ENCODE data around the gene KIF1C.
A peak's percentile ranks its signal among the peaks of the same experiment; 100 is the strongest.
"Not testable (repeated sequence)": the region's sequence is repeated elsewhere in the genome, so short reads cannot be mapped to it uniquely, and the experiment has no call there.

The KIF1C gene

GRCh38 chr17:4999430-5000093 is 1.8 kb downstream of the KIF1C start:
- DNase-seq = no peak

GRCh38 chr17:5000237-5000639 is 2.5 kb downstream of the KIF1C start:
- DNase-seq = peak in 3 of 51 donors; percentile 7 to 18 (median 11)

GRCh38 chr17:5002121-5002788 is 4.5 kb downstream of the KIF1C start:
- DNase-seq = no peak

GRCh38 chr17:5003214-5003867 is 5.6 kb downstream of the KIF1C start:
- no peak for DNase-seq

GRCh38 chr17:5011928-5012327 is 14.2 kb downstream of the KIF1C start:
- no peak for DNase-seq

- DNase-seq = no peak
These were observed 16.6 kb downstream of the KIF1C start for GRCh38 chr17:5014357-5014756.

DNA sequence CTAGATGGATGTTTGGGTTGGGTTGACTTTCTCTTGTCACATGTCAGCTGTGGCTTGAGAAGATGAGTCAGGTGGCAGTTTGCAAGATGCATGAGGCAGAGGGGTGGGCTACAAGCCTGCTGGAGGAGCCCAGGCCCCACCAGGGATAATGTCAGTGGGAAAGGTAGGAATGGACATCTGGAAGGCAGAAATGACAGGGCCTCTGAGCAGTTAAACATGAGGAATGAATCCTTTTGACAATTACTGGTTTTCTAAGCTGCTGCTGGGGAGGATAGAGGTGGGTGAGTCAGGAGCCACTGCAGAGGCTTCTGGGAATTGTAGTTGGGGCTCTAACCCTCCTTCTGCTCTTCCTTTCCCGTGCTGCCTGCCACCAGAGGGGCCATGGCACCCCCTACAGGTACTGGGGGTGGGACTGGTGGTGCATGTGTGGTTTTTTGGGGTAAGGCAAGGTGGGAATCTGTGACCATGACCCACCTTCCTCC is 21.8 kb downstream of the KIF1C start:
- peak in 1 of 51 donors; percentile 26 for DNase-seq

- no peak for DNase-seq
These were observed 22.8 kb downstream of the KIF1C start for GRCh38 chr17:5020502-5021023.

DNA sequence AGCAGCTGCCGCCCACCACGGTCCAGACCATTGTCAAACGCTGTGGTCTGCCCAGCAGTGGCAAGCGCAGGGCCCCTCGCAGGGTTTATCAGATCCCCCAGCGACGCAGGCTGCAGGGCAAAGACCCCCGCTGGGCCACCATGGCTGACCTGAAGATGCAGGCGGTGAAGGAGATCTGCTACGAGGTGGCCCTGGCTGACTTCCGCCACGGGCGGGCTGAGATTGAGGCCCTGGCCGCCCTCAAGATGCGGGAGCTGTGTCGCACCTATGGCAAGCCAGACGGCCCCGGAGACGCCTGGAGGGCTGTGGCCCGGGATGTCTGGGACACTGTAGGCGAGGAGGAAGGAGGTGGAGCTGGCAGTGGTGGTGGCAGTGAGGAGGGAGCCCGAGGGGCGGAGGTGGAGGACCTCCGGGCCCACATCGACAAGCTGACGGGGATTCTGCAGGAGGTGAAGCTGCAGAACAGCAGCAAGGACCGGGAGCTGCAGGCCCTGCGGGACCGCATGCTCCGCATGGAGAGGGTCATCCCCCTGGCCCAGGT is 24.5 kb downstream of the KIF1C start:
- no peak for DNase-seq

GRCh38 chr17:5023588-5024147 is 25.9 kb downstream of the KIF1C start:
- no peak for DNase-seq

GRCh38 chr17:5024604-5025003 is 26.9 kb downstream of the KIF1C start:
- DNase-seq = no peak

GRCh38 chr17:5027299-5027698 is 29.5 kb downstream of the KIF1C start:
- no peak for DNase-seq

DNA sequence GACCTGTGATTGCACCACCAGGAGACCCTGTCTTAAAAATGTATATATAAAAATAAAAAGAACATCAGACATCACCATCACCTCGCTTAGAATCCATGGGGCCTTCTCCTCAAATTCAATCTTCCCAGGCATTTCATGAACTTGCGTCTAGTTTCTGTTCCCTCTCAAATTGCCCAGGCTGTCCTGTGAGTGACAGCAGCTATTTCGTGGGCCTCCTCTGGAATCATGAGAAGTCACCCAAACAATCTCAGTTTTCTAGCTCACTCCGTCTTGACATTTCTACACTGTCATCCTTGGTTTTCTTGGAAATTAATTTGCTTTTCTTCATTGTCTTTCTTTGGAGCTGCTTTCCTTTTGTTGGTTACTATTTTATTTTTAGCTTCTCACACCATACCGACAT is 30.2 kb downstream of the KIF1C start:
- no peak for DNase-seq

GRCh38 chr17:5030168-5030567 is 32.4 kb downstream of the KIF1C start:
- not testable (repeated sequence) for DNase-seq

- peak; percentile 16 to 91 (median 57) for DNase-seq
These were observed 33.8 kb downstream of the KIF1C start for GRCh38 chr17:5031365-5032082.

DNA sequence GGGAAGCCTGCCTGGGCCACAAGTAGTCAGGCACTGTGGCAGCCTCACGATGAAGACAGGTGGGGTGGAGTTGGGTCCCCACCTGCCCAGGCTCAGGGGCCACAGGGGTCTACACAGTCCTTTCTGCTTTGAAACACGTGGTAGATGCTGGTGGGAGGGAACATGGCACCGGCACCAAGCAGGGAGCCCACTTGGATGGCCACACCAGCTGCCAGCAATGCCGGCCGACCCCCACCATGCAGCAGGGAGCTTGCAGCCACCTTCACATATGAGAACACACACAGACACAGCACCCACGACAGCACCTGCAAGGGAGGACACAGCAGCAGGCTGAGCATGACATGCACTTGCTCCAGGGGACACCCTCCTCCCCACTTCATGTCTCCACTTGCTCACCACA is 35.1 kb downstream of the KIF1C start:
- no peak for DNase-seq

GRCh38 chr17:5033352-5034015 is 35.7 kb downstream of the KIF1C start:
- DNase-seq = no peak

- DNase-seq = no peak
These were observed 36.3 kb downstream of the KIF1C start for GRCh38 chr17:5034063-5034462.

GRCh38 chr17:5034651-5035050 is 36.9 kb downstream of the KIF1C start:
- no peak for DNase-seq

- no peak for DNase-seq
These were observed 37.6 kb downstream of the KIF1C start, which contains the start of gene SLC52A1 for GRCh38 chr17:5035315-5035714. Gene SLC52A1, minus strand, starts transcription at chr17:5035426. Its CDS starts 820 bp downstream, at chr17:5034606.

All from hypothalamus (tissue), 51 donors.